Measurements from ENCODE around the gene GJD3. TPM values are rescaled to one million over a fixed set of nuclear protein-coding genes. Genes with fewer than 3 reads are reported as not detected.
A peak's percentile ranks its signal among the peaks of the same experiment; 100 is the strongest.

GJD3 gene
- total and polyA plus RNA-seq, 2 of the 4 experiments (the other 2 are of a cell fraction): 0.10 TPM; not detected in 1

- dilution Hi-C loops (cut with HindIII; ENCODE audit: low sequenced_read_pairs, unreplicated experiment): no loop called here
- Histone ChIP-seq H2AFZ (replicated peaks; ENCODE audit: low read length, poor library complexity) (peak overlapping the region; percentile 15), H3K4me2 (ENCODE audit: low read depth, low read length) (peak overlapping the region; percentile 28; the same call in 1 of the 2 replicates), H4K8ac (ENCODE audit: low read depth in 2 of 2, low read length in 2 of 2) (no peak overlapping the region; a peak in 1 of 4 replicates), H3K27ac (ENCODE audit: insufficient read depth, low read length) (no peak overlapping the region), H3K9me3 (ENCODE audit: control insufficient read depth, insufficient read depth, low read length) (no peaks in the 10 kb centered on the region), H3K18ac (ENCODE audit: low read depth, low read length) (no peak overlapping the region; the same call in 1 of the 2 replicates), H3K4me1 (ENCODE audit: control insufficient read depth, insufficient read depth, low read length) (peaks cover 53% of the 10 kb centered on the region), H2BK5ac (ENCODE audit: low read depth, low read length, poor library complexity, severe bottlenecking) (no peak overlapping the region), H3K79me1 (ENCODE audit: low read depth in 1 of 2, low read length in 2 of 2) (peaks cover 24 to 94% of the 10 kb centered on the region in 2 experiments), H3K36me3 (ENCODE audit: control insufficient read depth, insufficient read depth, low read length) (peaks cover 4% of the 10 kb centered on the region), H4K20me1 (ENCODE audit: insufficient read depth, low read length) (peaks cover 48% of the 10 kb centered on the region), H3K9me1 (ENCODE audit: insufficient read depth, low read length) (peaks cover 34% of the 10 kb centered on the region), H3K23ac (ENCODE audit: low read depth, low read length) (no peak overlapping the region), H3K4me3 (ENCODE audit: insufficient read depth, low read depth, low read length) (no peak overlapping the region), H2BK20ac (ENCODE audit: low read depth, low read length) (no peak overlapping the region), H3K56ac (ENCODE audit: extremely low read depth, insufficient read depth, low read length) (no peak overlapping the region), H2BK120ac (ENCODE audit: low read depth, low read length) (no peak overlapping the region), H2AK9ac (replicated peaks; ENCODE audit: low read depth, low read length, poor library complexity) (no peak overlapping the region), H3K4ac (ENCODE audit: low read depth, low read length) (no peak overlapping the region), H4K5ac (ENCODE audit: low read depth, low read length) (no peak overlapping the region; the same call in 1 of the 2 replicates), H3K9ac (ENCODE audit: low read depth, low read length) (peak overlapping the region; percentile 13; the same call in 1 of the 2 replicates), H3K14ac (replicated peaks; ENCODE audit: low read depth, low read length) (no peak overlapping the region), H3K27me3 (ENCODE audit: control insufficient read depth, insufficient read depth, low read length) (no peaks in the 10 kb centered on the region), H4K91ac (ENCODE audit: insufficient read depth, low read depth, low read length) (peak overlapping the region; percentile 43; the same call in 1 of the 2 replicates), H2BK15ac (ENCODE audit: low read depth, low read length) (no peak overlapping the region), H2AK5ac (ENCODE audit: low read depth, low read length) (0 out of 2 replicates have a peak overlapping the region, but pooled peaks have one; percentile 8)
- no peak for ATAC-seq (ENCODE audit: low read depth)
- BruUV-seq (replicated peaks): no TSS peak
- in situ Hi-C loops (cut with MboI; ENCODE audit: low sequenced_read_pairs): no loop called here
- intact Hi-C loops (cut with micrococcal nuclease): no loop called here
- no peak for DNase-seq
- ChIA-PET CTCF (interaction anchor here (0.9 kb wide), 1 partner anchor 45 kb away, joined by 3 read pairs; no protein-coding TSS in a partner anchor), POLR2A (ENCODE audit: unreplicated experiment) (no interaction called here)
- WGBS, 2 experiments (ENCODE audit: extremely low coverage in 2 of 2, insufficient read length in 1 of 2): no CpG with 5 or more reads among the region's 11 CpGs
- TF ChIP-seq CHD1 (IDR thresholded peaks at IDR 0.05; ENCODE audit: low read depth, low read length): no peak
- TF ChIP-seq RFX5 (IDR thresholded peaks at IDR 0.05; ENCODE audit: low read depth, low read length): no peak
- no peak for TF ChIP-seq BHLHE40 (IDR thresholded peaks at IDR 0.05; ENCODE audit: low read depth, low read length)
- TF ChIP-seq RAD21 (IDR thresholded peaks at IDR 0.05; ENCODE audit: low read length): no peak
- no peak for TF ChIP-seq ELK1 (IDR thresholded peaks at IDR 0.05; ENCODE audit: borderline replicate concordance, low read depth, low read length)
- TF ChIP-seq NFE2L2 (IDR thresholded peaks at IDR 0.05; ENCODE audit: low read depth, low read length): no peak
- no peak for TF ChIP-seq USF2 (IDR thresholded peaks at IDR 0.05; ENCODE audit: low read depth, low read length)
- no peak for TF ChIP-seq CEBPB (IDR thresholded peaks at IDR 0.05; ENCODE audit: low read depth, low read length)
- TF ChIP-seq CTCF (conservative IDR thresholded peaks at IDR 0.05; ENCODE audit: low read depth, low read length): no peak
- no peak for TF ChIP-seq MAZ (IDR thresholded peaks at IDR 0.05; ENCODE audit: borderline replicate concordance, low read depth, low read length)
- TF ChIP-seq MAFK (IDR thresholded peaks at IDR 0.05; ENCODE audit: low read depth, low read length): no peak
- TF ChIP-seq MXI1 (IDR thresholded peaks at IDR 0.05; ENCODE audit: borderline replicate concordance, low read depth, low read length): no peak
- TF ChIP-seq RCOR1 (IDR thresholded peaks at IDR 0.05; ENCODE audit: insufficient replicate concordance, low read length): no peak
- TF ChIP-seq POLR2A (IDR thresholded peaks at IDR 0.05; ENCODE audit: low read depth, low read length): no peak
Observed at GRCh38 chr17:40329839-40330794, 34.4 kb downstream of the GJD3 start.
